ENCODE measurements around the gene FBXL20. TPM values are rescaled to one million over a fixed set of nuclear protein-coding genes. Genes with fewer than 3 reads are reported as not detected.

The FBXL20 gene
- total RNA-seq, 1 experiment from 2014 or later: 6.8 TPM

GRCh38 chr17:39222151-39222550, 179.3 kb downstream of the FBXL20 start:
- intact Hi-C loops (cut with micrococcal nuclease; ENCODE audit: unreplicated experiment): no loop called here
- BruUV-seq (replicated peaks): no TSS peak
- no peak for TF ChIP-seq CTCF (conservative IDR thresholded peaks at IDR 0.05; ENCODE audit: low read depth, low read length)
- no peak for TF ChIP-seq EZH2 (IDR thresholded peaks at IDR 0.05; ENCODE audit: borderline replicate concordance, low read depth, low read length, poor library complexity, severe bottlenecking)

DNA sequence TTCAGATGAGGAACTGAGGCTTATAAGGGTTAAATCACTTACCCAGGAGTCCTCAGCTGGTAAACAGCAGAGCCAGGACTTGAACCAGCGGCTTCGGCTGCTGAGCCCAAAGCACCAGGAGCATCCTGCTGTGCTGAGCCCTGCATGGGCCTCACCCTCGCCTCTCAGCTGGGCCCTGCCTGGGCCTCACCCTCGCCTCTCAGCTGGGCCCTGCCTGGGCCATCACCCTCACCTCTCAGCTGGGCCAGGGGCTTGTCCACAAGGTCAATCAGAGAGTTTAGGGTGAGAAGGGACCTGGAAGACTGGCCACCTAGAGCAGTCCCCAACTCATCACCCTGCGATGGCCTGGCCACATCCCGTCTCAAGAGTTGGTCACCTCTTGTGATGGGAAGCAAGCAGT, 179.9 kb downstream of the FBXL20 start:
- intact Hi-C loops (cut with micrococcal nuclease; ENCODE audit: unreplicated experiment): no loop called here
- BruUV-seq (replicated peaks): no TSS peak
- H3K9me3 ChIP-seq (ENCODE audit: low read depth, low read length, poor library complexity, severe bottlenecking): no peaks in the 10 kb centered on the region
- TF ChIP-seq CTCF (conservative IDR thresholded peaks at IDR 0.05; ENCODE audit: low read depth, low read length) (no peak), EZH2 (IDR thresholded peaks at IDR 0.05; ENCODE audit: borderline replicate concordance, low read depth, low read length, poor library complexity, severe bottlenecking) (no peak)
- H3K36me3 ChIP-seq (ENCODE audit: insufficient read depth, low read length, poor library complexity, severe bottlenecking): no peaks in the 10 kb centered on the region
- H3K4me3 ChIP-seq (ENCODE audit: low read depth, low read length, poor library complexity, severe bottlenecking): no peak overlapping the region
- H3K4me1 ChIP-seq (ENCODE audit: insufficient read depth, low read length, poor library complexity, severe bottlenecking): peaks cover 4% of the 10 kb centered on the region
- H3K27ac ChIP-seq (ENCODE audit: low read depth, low read length, poor library complexity, severe bottlenecking): no peak overlapping the region
- ChIA-PET POLR2A (ENCODE audit: low non-redundant PET) (no interaction called here), CTCF (interaction anchor here (0.6 kb wide), 1 partner anchor 11 kb away, joined by 5 read pairs; no protein-coding TSS in a partner anchor)
- peaks cover 3% of the 10 kb centered on the region for H3K27me3 ChIP-seq (replicated peaks; ENCODE audit: insufficient read depth, low read depth, low read length, poor library complexity)
- no peak for DNase-seq (ENCODE audit: low spot score)

More at GRCh38 chr17:39222151-39222550, 179.3 kb downstream of the FBXL20 start:
- CTCF ChIA-PET: no interaction called here
- DNase-seq (ENCODE audit: low spot score): no peak
- Histone ChIP-seq H3K27me3 (replicated peaks; ENCODE audit: insufficient read depth, low read depth, low read length, poor library complexity) (peaks cover 3% of the 10 kb centered on the region), H3K4me3 (ENCODE audit: low read depth, low read length, poor library complexity, severe bottlenecking) (no peak overlapping the region), H3K9me3 (ENCODE audit: low read depth, low read length, poor library complexity, severe bottlenecking) (no peaks in the 10 kb centered on the region), H3K27ac (ENCODE audit: low read depth, low read length, poor library complexity, severe bottlenecking) (no peak overlapping the region), H3K36me3 (ENCODE audit: insufficient read depth, low read length, poor library complexity, severe bottlenecking) (no peaks in the 10 kb centered on the region), H3K4me1 (ENCODE audit: insufficient read depth, low read length, poor library complexity, severe bottlenecking) (peaks cover 4% of the 10 kb centered on the region)
- POLR2A ChIA-PET (ENCODE audit: low non-redundant PET): no interaction called here

GRCh38 chr17:39219647-39220154, 181.7 kb downstream of the FBXL20 start:
- DNase-seq (ENCODE audit: low spot score): no peak
- ChIA-PET CTCF (no interaction called here), POLR2A (ENCODE audit: low non-redundant PET) (interaction anchor here (0.6 kb wide), 1 partner anchor 283 kb away, joined by 3 read pairs; no protein-coding TSS in a partner anchor)
- Histone ChIP-seq H3K27ac (ENCODE audit: low read depth, low read length, poor library complexity, severe bottlenecking) (no peak overlapping the region), H3K9me3 (ENCODE audit: low read depth, low read length, poor library complexity, severe bottlenecking) (no peaks in the 10 kb centered on the region), H3K4me1 (ENCODE audit: insufficient read depth, low read length, poor library complexity, severe bottlenecking) (no peaks in the 10 kb centered on the region), H3K36me3 (ENCODE audit: insufficient read depth, low read length, poor library complexity, severe bottlenecking) (no peaks in the 10 kb centered on the region), H3K27me3 (replicated peaks; ENCODE audit: insufficient read depth, low read depth, low read length, poor library complexity) (no peaks in the 10 kb centered on the region), H3K4me3 (ENCODE audit: low read depth, low read length, poor library complexity, severe bottlenecking) (no peak overlapping the region)
- intact Hi-C loops (cut with micrococcal nuclease; ENCODE audit: unreplicated experiment): no loop called here
- BruUV-seq (replicated peaks): no TSS peak
- TF ChIP-seq EZH2 (IDR thresholded peaks at IDR 0.05; ENCODE audit: borderline replicate concordance, low read depth, low read length, poor library complexity, severe bottlenecking) (no peak), CTCF (conservative IDR thresholded peaks at IDR 0.05; ENCODE audit: low read depth, low read length) (no peak)

Data from A673 (cell line).